Muscle layer of colon (tissue), 2 donors: ENCODE results near the gene LGR4.

ENCODE experiments used
- H3K27ac ChIP-seq: one replicate; pipeline ENCODE4 v1.7.0; 2013; ENCODE audit warnings: low read depth, mild to moderate bottlenecking, low read length, moderate library complexity
- H3K27me3 ChIP-seq, 2 donors: one replicate each; pipeline ENCODE4 v1.7.0; 2013; ENCODE audit warnings: low read length in 2 of 2, mild to moderate bottlenecking in 2 of 2; ENCODE audit not compliant: insufficient read depth in 2 of 2, control insufficient read depth in 1 of 2
- H3K36me3 ChIP-seq: one replicate; pipeline ENCODE4 v1.7.0; 2013; ENCODE audit warnings: mild to moderate bottlenecking, low read length; ENCODE audit not compliant: insufficient read depth
- H3K4me1 ChIP-seq: one replicate; pipeline ENCODE4 v1.7.0; 2013; ENCODE audit warnings: mild to moderate bottlenecking, low read length; ENCODE audit not compliant: insufficient read depth
- H3K4me3 ChIP-seq, 2 donors: one replicate each; pipeline ENCODE4 v1.7.0; 2013; ENCODE audit warnings: low read length in 2 of 2, low read depth in 1 of 2, mild to moderate bottlenecking in 1 of 2, moderate library complexity in 1 of 2
- H3K9ac ChIP-seq: one replicate; pipeline ENCODE4 v1.7.0; 2013; ENCODE audit warnings: low read length
- H3K9me3 ChIP-seq: one replicate; pipeline ENCODE4 v1.7.0; 2013; ENCODE audit warnings: mild to moderate bottlenecking, low read length
- donor health status: abdominal sarcoma.
- donor health status: Adenocarcinoma of cecum.

Gene LGR4

GRCh38 chr11:27443227-27443626 is 29.4 kb downstream of the LGR4 start:
- Histone ChIP-seq H3K9me3 (no peaks in the 10 kb centered on the region), H3K9ac (no peak overlapping the region), H3K36me3 (no peaks in the 10 kb centered on the region), H3K27ac (no peak overlapping the region), H3K4me3 (no peak overlapping the region), H3K27me3 (no peaks in the 10 kb centered on the region), H3K4me1 (peaks cover 9% of the 10 kb centered on the region)

- no peaks in the 10 kb centered on the region for H3K27me3 ChIP-seq
- peaks cover 12% of the 10 kb centered on the region for H3K4me1 ChIP-seq
- H3K9me3 ChIP-seq: no peaks in the 10 kb centered on the region
- no peak overlapping the region for H3K27ac ChIP-seq
- no peaks in the 10 kb centered on the region for H3K36me3 ChIP-seq
- H3K4me3 ChIP-seq: no peak overlapping the region
- H3K9ac ChIP-seq: no peak overlapping the region
These were observed 32.5 kb downstream of the LGR4 start for GRCh38 chr11:27440090-27440489.

GRCh38 chr11:27438595-27438981 is 34.0 kb downstream of the LGR4 start:
- Histone ChIP-seq H3K27me3 (no peaks in the 10 kb centered on the region), H3K9ac (no peak overlapping the region), H3K27ac (no peak overlapping the region), H3K9me3 (no peaks in the 10 kb centered on the region), H3K4me3 (no peak overlapping the region), H3K4me1 (peaks cover 13% of the 10 kb centered on the region), H3K36me3 (no peaks in the 10 kb centered on the region)

GRCh38 chr11:27437829-27438594 is 34.6 kb downstream of the LGR4 start:
- Histone ChIP-seq H3K27me3 (no peaks in the 10 kb centered on the region), H3K9me3 (no peaks in the 10 kb centered on the region), H3K9ac (no peak overlapping the region), H3K4me3 (no peak overlapping the region), H3K4me1 (peaks cover 14% of the 10 kb centered on the region), H3K27ac (no peak overlapping the region), H3K36me3 (no peaks in the 10 kb centered on the region)

GRCh38 chr11:27436916-27437315 is 35.7 kb downstream of the LGR4 start:
- no peak overlapping the region for H3K9ac ChIP-seq
- no peak overlapping the region for H3K4me3 ChIP-seq
- no peaks in the 10 kb centered on the region for H3K36me3 ChIP-seq
- no peak overlapping the region for H3K27ac ChIP-seq
- peaks cover 18% of the 10 kb centered on the region for H3K4me1 ChIP-seq
- H3K9me3 ChIP-seq: no peaks in the 10 kb centered on the region
- no peaks in the 10 kb centered on the region for H3K27me3 ChIP-seq

- Histone ChIP-seq H3K4me3 (no peak overlapping the region), H3K4me1 (peaks cover 30% of the 10 kb centered on the region), H3K9ac (no peak overlapping the region)
These were observed 38.8 kb downstream of the LGR4 start for GRCh38 chr11:27433742-27434141.

GRCh38 chr11:27431808-27432207 is 40.8 kb downstream of the LGR4 start:
- no peaks in the 10 kb centered on the region for H3K9me3 ChIP-seq
- H3K27me3 ChIP-seq: no peaks in the 10 kb centered on the region
- H3K4me1 ChIP-seq: peaks cover 30% of the 10 kb centered on the region
- H3K36me3 ChIP-seq: no peaks in the 10 kb centered on the region
- H3K4me3 ChIP-seq: no peak overlapping the region
- H3K27ac ChIP-seq: no peak overlapping the region
- no peak overlapping the region for H3K9ac ChIP-seq

More at GRCh38 chr11:27433742-27434141, 38.8 kb downstream of the LGR4 start:
- Histone ChIP-seq H3K27ac (no peak overlapping the region), H3K27me3 (no peaks in the 10 kb centered on the region), H3K9me3 (no peaks in the 10 kb centered on the region), H3K36me3 (no peaks in the 10 kb centered on the region)

GRCh38 chr11:27429761-27430393 is 42.7 kb downstream of the LGR4 start:
- Histone ChIP-seq H3K9me3 (no peaks in the 10 kb centered on the region), H3K4me1 (peaks cover 34% of the 10 kb centered on the region), H3K9ac (no peak overlapping the region), H3K27me3 (no peaks in the 10 kb centered on the region), H3K4me3 (no peak overlapping the region), H3K36me3 (no peaks in the 10 kb centered on the region), H3K27ac (no peak overlapping the region)

- H3K27ac ChIP-seq: no peak overlapping the region
- H3K4me3 ChIP-seq: no peak overlapping the region
These were observed 45.2 kb downstream of the LGR4 start for GRCh38 chr11:27427183-27427980.

GRCh38 chr11:27425814-27426213 is 46.8 kb downstream of the LGR4 start:
- peaks cover 17% of the 10 kb centered on the region for H3K4me1 ChIP-seq
- no peaks in the 10 kb centered on the region for H3K36me3 ChIP-seq
- no peak overlapping the region for H3K9ac ChIP-seq

More at GRCh38 chr11:27427183-27427980, 45.2 kb downstream of the LGR4 start:
- H3K9ac ChIP-seq: no peak overlapping the region
- no peaks in the 10 kb centered on the region for H3K9me3 ChIP-seq
- no peaks in the 10 kb centered on the region for H3K27me3 ChIP-seq
- peaks cover 27% of the 10 kb centered on the region for H3K4me1 ChIP-seq
- H3K36me3 ChIP-seq: no peaks in the 10 kb centered on the region

GRCh38 chr11:27423125-27423524 is 49.5 kb downstream of the LGR4 start:
- Histone ChIP-seq H3K36me3 (no peaks in the 10 kb centered on the region), H3K27ac (no peak overlapping the region), H3K27me3 (no peaks in the 10 kb centered on the region), H3K9me3 (no peaks in the 10 kb centered on the region), H3K4me1 (peaks cover 12% of the 10 kb centered on the region), H3K4me3 (no peak overlapping the region), H3K9ac (no peak overlapping the region)

More at GRCh38 chr11:27425814-27426213, 46.8 kb downstream of the LGR4 start:
- Histone ChIP-seq H3K4me3 (no peak overlapping the region), H3K9me3 (no peaks in the 10 kb centered on the region), H3K27me3 (no peaks in the 10 kb centered on the region), H3K27ac (no peak overlapping the region)
